Measurements from ENCODE around the gene PCMTD2. TPM values are rescaled to one million over a fixed set of nuclear protein-coding genes. Genes with fewer than 3 reads are reported as not detected.

PCMTD2 gene
- total and polyA plus RNA-seq, 2 of the 13 experiments (the other 11 are each of a cell fraction or from before 2014, with no cell fraction given) = 47.0 to 76.9 TPM

DNA sequence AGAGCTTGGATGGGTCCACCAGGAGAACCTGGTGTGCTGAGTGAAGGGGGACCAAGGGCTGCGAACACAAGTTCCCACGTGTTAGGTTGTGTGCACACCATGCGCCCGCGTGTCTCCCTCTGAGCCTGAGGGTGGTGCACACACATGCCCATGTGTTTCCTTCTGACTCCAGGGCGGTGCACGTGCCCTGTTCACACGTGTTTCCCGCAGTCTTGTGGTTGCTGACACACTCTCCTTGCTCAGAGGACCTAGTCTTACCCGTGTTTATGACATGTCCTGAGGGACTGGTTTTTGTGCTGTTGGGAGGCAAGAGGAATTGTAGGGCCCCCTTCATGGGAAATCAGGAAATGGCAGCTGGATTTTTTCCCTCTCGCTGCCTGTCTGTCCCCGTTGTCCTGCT, 36.3 kb upstream of the PCMTD2 start (continued):
- TF ChIP-seq ZNF407 (CRISPR knock-in tag; IDR thresholded peaks at IDR 0.05; ENCODE audit: not compliant biosample characterization) (no peak), TP53 (CRISPR knock-in tag; conservative IDR thresholded peaks at IDR 0.05) (no peak), NR2F1 (CRISPR knock-in tag; IDR thresholded peaks at IDR 0.05) (no peak), FOXC1 (CRISPR knock-in tag; IDR thresholded peaks at IDR 0.05; ENCODE audit: borderline replicate concordance) (0 out of 2 replicates have a peak, but pooled peaks have one; percentile 29), FOXO4 (CRISPR knock-in tag; conservative IDR thresholded peaks at IDR 0.05) (0 out of 2 replicates have a peak, but pooled peaks have one; percentile 6), ZNF616 (CRISPR knock-in tag; IDR thresholded peaks at IDR 0.05; ENCODE audit: low read depth) (no peak), HES4 (CRISPR knock-in tag; IDR thresholded peaks at IDR 0.05; ENCODE audit: borderline replicate concordance) (no peak), FIP1L1 (IDR thresholded peaks at IDR 0.05; ENCODE audit: borderline replicate concordance, insufficient read depth, low read depth, low read length) (no peak), TARDBP (CRISPR knock-in tag; IDR thresholded peaks at IDR 0.05) (no peak), ZNF891 (CRISPR knock-in tag; IDR thresholded peaks at IDR 0.05) (no peak), EZH2 (conservative IDR thresholded peaks at IDR 0.05; ENCODE audit: low read depth, low read length) (peak; percentile 59; the same call in 1 of the 2 replicates), ZNF747 (CRISPR knock-in tag; IDR thresholded peaks at IDR 0.05; ENCODE audit: borderline replicate concordance) (no peak), TRIM24 (CRISPR knock-in tag; IDR thresholded peaks at IDR 0.05) (no peak), POLR2AphosphoS2 (IDR thresholded peaks at IDR 0.05; ENCODE audit: low read depth, low read length) (no peak)
